ENCODE data around the gene PACSIN1.
A peak's percentile ranks its signal among the peaks of the same experiment; 100 is the strongest.

Gene PACSIN1

GRCh38 chr6:34532230-34532629 lies 66.4 kb downstream of the PACSIN1 start:
- Histone ChIP-seq H3K4me3 (ENCODE audit: low read depth in 1 of 5, low read length in 5 of 5) (peak overlapping the region in 4 of 5 donors; percentile 13 to 61 (median 53)), H3K4me1 (ENCODE audit: control insufficient read depth in 5 of 5, insufficient read depth in 5 of 5, low read length in 5 of 5) (peaks cover 2 to 16% (median 4%) of the 10 kb centered on the region in 5 donors), H3K27ac (ENCODE audit: low read depth, low read length) (no peak overlapping the region), H3K36me3 (ENCODE audit: control insufficient read depth in 5 of 5, insufficient read depth in 5 of 5, low read length in 5 of 5) (no peaks in the 10 kb centered on the region), H3K9me3 (ENCODE audit: control insufficient read depth in 5 of 5, low read length in 5 of 5) (no peaks in the 10 kb centered on the region), H3K9ac (ENCODE audit: low read length in 5 of 5) (peak overlapping the region in 1 of 5 donors; percentile 39), H3K27me3 (ENCODE audit: control insufficient read depth in 5 of 5, insufficient read depth in 4 of 5, low read length in 5 of 5) (peaks cover 0 to 2% (median 0%) of the 10 kb centered on the region in 5 donors)

- H3K9me3 ChIP-seq (ENCODE audit: control insufficient read depth in 5 of 5, low read length in 5 of 5) = no peaks in the 10 kb centered on the region
- no peak overlapping the region for H3K9ac ChIP-seq (ENCODE audit: low read length in 5 of 5)
- H3K4me1 ChIP-seq (ENCODE audit: control insufficient read depth in 5 of 5, insufficient read depth in 5 of 5, low read length in 5 of 5) = peaks cover 0 to 8% (median 0%) of the 10 kb centered on the region in 5 donors
- peaks cover 0 to 2% (median 0%) of the 10 kb centered on the region in 5 donors for H3K27me3 ChIP-seq (ENCODE audit: control insufficient read depth in 5 of 5, insufficient read depth in 4 of 5, low read length in 5 of 5)
- H3K27ac ChIP-seq (ENCODE audit: low read depth, low read length) = no peak overlapping the region
- H3K36me3 ChIP-seq (ENCODE audit: control insufficient read depth in 5 of 5, insufficient read depth in 5 of 5, low read length in 5 of 5) = no peaks in the 10 kb centered on the region
- H3K4me3 ChIP-seq (ENCODE audit: low read depth in 1 of 5, low read length in 5 of 5) = no peak overlapping the region
Observed at GRCh38 chr6:34534146-34534545, 68.3 kb downstream of the PACSIN1 start.

GRCh38 chr6:34534656-34535055 lies 68.8 kb downstream of the PACSIN1 start:
- Histone ChIP-seq H3K36me3 (ENCODE audit: control insufficient read depth in 5 of 5, insufficient read depth in 5 of 5, low read length in 5 of 5) (no peaks in the 10 kb centered on the region), H3K27me3 (ENCODE audit: control insufficient read depth in 5 of 5, insufficient read depth in 4 of 5, low read length in 5 of 5) (peaks cover 0 to 2% (median 0%) of the 10 kb centered on the region in 5 donors), H3K9me3 (ENCODE audit: control insufficient read depth in 5 of 5, low read length in 5 of 5) (no peaks in the 10 kb centered on the region), H3K4me1 (ENCODE audit: control insufficient read depth in 5 of 5, insufficient read depth in 5 of 5, low read length in 5 of 5) (peaks cover 0 to 8% (median 0%) of the 10 kb centered on the region in 5 donors), H3K27ac (ENCODE audit: low read depth, low read length) (no peak overlapping the region), H3K9ac (ENCODE audit: low read length in 5 of 5) (no peak overlapping the region), H3K4me3 (ENCODE audit: low read depth in 1 of 5, low read length in 5 of 5) (no peak overlapping the region)

- no peak overlapping the region for H3K9ac ChIP-seq (ENCODE audit: low read length in 5 of 5)
- no peak overlapping the region for H3K27ac ChIP-seq (ENCODE audit: low read depth, low read length)
- no peaks in the 10 kb centered on the region for H3K36me3 ChIP-seq (ENCODE audit: control insufficient read depth in 5 of 5, insufficient read depth in 5 of 5, low read length in 5 of 5)
- H3K4me1 ChIP-seq (ENCODE audit: control insufficient read depth in 5 of 5, insufficient read depth in 5 of 5, low read length in 5 of 5) = peaks cover 0 to 8% (median 0%) of the 10 kb centered on the region in 5 donors
- H3K4me3 ChIP-seq (ENCODE audit: low read depth in 1 of 5, low read length in 5 of 5) = no peak overlapping the region
- H3K9me3 ChIP-seq (ENCODE audit: control insufficient read depth in 5 of 5, low read length in 5 of 5) = no peaks in the 10 kb centered on the region
- H3K27me3 ChIP-seq (ENCODE audit: control insufficient read depth in 5 of 5, insufficient read depth in 4 of 5, low read length in 5 of 5) = peaks cover 0 to 2% (median 0%) of the 10 kb centered on the region in 5 donors
Observed at GRCh38 chr6:34535199-34535598, 69.3 kb downstream of the PACSIN1 start.

GRCh38 chr6:34535646-34536045 lies 69.8 kb downstream of the PACSIN1 start:
- H3K9me3 ChIP-seq (ENCODE audit: control insufficient read depth in 5 of 5, low read length in 5 of 5) = no peaks in the 10 kb centered on the region
- no peak overlapping the region for H3K9ac ChIP-seq (ENCODE audit: low read length in 5 of 5)
- no peak overlapping the region for H3K27ac ChIP-seq (ENCODE audit: low read depth, low read length)
- peaks cover 0 to 2% (median 0%) of the 10 kb centered on the region in 5 donors for H3K27me3 ChIP-seq (ENCODE audit: control insufficient read depth in 5 of 5, insufficient read depth in 4 of 5, low read length in 5 of 5)
- no peaks in the 10 kb centered on the region for H3K36me3 ChIP-seq (ENCODE audit: control insufficient read depth in 5 of 5, insufficient read depth in 5 of 5, low read length in 5 of 5)
- no peak overlapping the region for H3K4me3 ChIP-seq (ENCODE audit: low read depth in 1 of 5, low read length in 5 of 5)
- H3K4me1 ChIP-seq (ENCODE audit: control insufficient read depth in 5 of 5, insufficient read depth in 5 of 5, low read length in 5 of 5) = peaks cover 0 to 8% (median 0%) of the 10 kb centered on the region in 5 donors

- Histone ChIP-seq H3K27me3 (ENCODE audit: control insufficient read depth in 5 of 5, insufficient read depth in 4 of 5, low read length in 5 of 5) (peaks cover 0 to 2% (median 0%) of the 10 kb centered on the region in 5 donors), H3K36me3 (ENCODE audit: control insufficient read depth in 5 of 5, insufficient read depth in 5 of 5, low read length in 5 of 5) (no peaks in the 10 kb centered on the region), H3K4me3 (ENCODE audit: low read depth in 1 of 5, low read length in 5 of 5) (no peak overlapping the region), H3K9ac (ENCODE audit: low read length in 5 of 5) (no peak overlapping the region), H3K27ac (ENCODE audit: low read depth, low read length) (no peak overlapping the region), H3K9me3 (ENCODE audit: control insufficient read depth in 5 of 5, low read length in 5 of 5) (no peaks in the 10 kb centered on the region), H3K4me1 (ENCODE audit: control insufficient read depth in 5 of 5, insufficient read depth in 5 of 5, low read length in 5 of 5) (peaks cover 0 to 4% (median 0%) of the 10 kb centered on the region in 5 donors)
Observed at GRCh38 chr6:34536251-34536958, 70.5 kb downstream of the PACSIN1 start.

- Histone ChIP-seq H3K4me3 (ENCODE audit: low read depth in 1 of 5, low read length in 5 of 5) (no peak overlapping the region), H3K27me3 (ENCODE audit: control insufficient read depth in 5 of 5, insufficient read depth in 4 of 5, low read length in 5 of 5) (peaks cover 0 to 2% (median 0%) of the 10 kb centered on the region in 5 donors), H3K4me1 (ENCODE audit: control insufficient read depth in 5 of 5, insufficient read depth in 5 of 5, low read length in 5 of 5) (peaks cover 0 to 4% (median 0%) of the 10 kb centered on the region in 5 donors), H3K9me3 (ENCODE audit: control insufficient read depth in 5 of 5, low read length in 5 of 5) (no peaks in the 10 kb centered on the region), H3K36me3 (ENCODE audit: control insufficient read depth in 5 of 5, insufficient read depth in 5 of 5, low read length in 5 of 5) (no peaks in the 10 kb centered on the region), H3K9ac (ENCODE audit: low read length in 5 of 5) (no peak overlapping the region), H3K27ac (ENCODE audit: low read depth, low read length) (no peak overlapping the region)
Observed at GRCh38 chr6:34536959-34537848, 71.3 kb downstream of the PACSIN1 start.

- Histone ChIP-seq H3K4me3 (ENCODE audit: low read depth in 1 of 5, low read length in 5 of 5) (no peak overlapping the region), H3K4me1 (ENCODE audit: control insufficient read depth in 5 of 5, insufficient read depth in 5 of 5, low read length in 5 of 5) (no peaks in the 10 kb centered on the region), H3K27me3 (ENCODE audit: control insufficient read depth in 5 of 5, insufficient read depth in 4 of 5, low read length in 5 of 5) (peaks cover 0 to 2% (median 0%) of the 10 kb centered on the region in 5 donors), H3K9me3 (ENCODE audit: control insufficient read depth in 5 of 5, low read length in 5 of 5) (no peaks in the 10 kb centered on the region), H3K27ac (ENCODE audit: low read depth, low read length) (no peak overlapping the region), H3K36me3 (ENCODE audit: control insufficient read depth in 5 of 5, insufficient read depth in 5 of 5, low read length in 5 of 5) (no peaks in the 10 kb centered on the region), H3K9ac (ENCODE audit: low read length in 5 of 5) (no peak overlapping the region)
Observed at GRCh38 chr6:34537922-34538550, 72.2 kb downstream of the PACSIN1 start.

- Histone ChIP-seq H3K36me3 (ENCODE audit: control insufficient read depth in 5 of 5, insufficient read depth in 5 of 5, low read length in 5 of 5) (no peaks in the 10 kb centered on the region), H3K4me3 (ENCODE audit: low read depth in 1 of 5, low read length in 5 of 5) (no peak overlapping the region), H3K27me3 (ENCODE audit: control insufficient read depth in 5 of 5, insufficient read depth in 4 of 5, low read length in 5 of 5) (peaks cover 0 to 2% (median 0%) of the 10 kb centered on the region in 5 donors), H3K4me1 (ENCODE audit: control insufficient read depth in 5 of 5, insufficient read depth in 5 of 5, low read length in 5 of 5) (no peaks in the 10 kb centered on the region), H3K9me3 (ENCODE audit: control insufficient read depth in 5 of 5, low read length in 5 of 5) (no peaks in the 10 kb centered on the region), H3K9ac (ENCODE audit: low read length in 5 of 5) (no peak overlapping the region), H3K27ac (ENCODE audit: low read depth, low read length) (no peak overlapping the region)
Observed at GRCh38 chr6:34538581-34538980, 72.7 kb downstream of the PACSIN1 start.

All from subcutaneous abdominal adipose tissue (tissue), 5 donors.